ENCODE results near the gene ALG2. TPM values are rescaled to one million over a fixed set of nuclear protein-coding genes. Genes with fewer than 3 reads are reported as not detected.
A peak's percentile ranks its signal among the peaks of the same experiment; 100 is the strongest.

The ALG2 gene
- total and polyA plus RNA-seq, 2 of the 13 experiments (the other 11 are each of a cell fraction or from before 2014, with no cell fraction given) = 46.2 to 49.0 TPM

- TF ChIP-seq ATF4 (CRISPR knock-in tag; IDR thresholded peaks at IDR 0.05) (no peak), SMAD1 (CRISPR knock-in tag; IDR thresholded peaks at IDR 0.05; ENCODE audit: borderline replicate concordance, low read depth) (no peak), DR1 (CRISPR knock-in tag; IDR thresholded peaks at IDR 0.05) (no peak), NR2C2 (CRISPR knock-in tag; IDR thresholded peaks at IDR 0.05; ENCODE audit: borderline replicate concordance) (no peak), ZNF839 (CRISPR knock-in tag; IDR thresholded peaks at IDR 0.05; ENCODE audit: borderline replicate concordance) (no peak), TMF1 (CRISPR knock-in tag; IDR thresholded peaks at IDR 0.05; ENCODE audit: low read depth) (no peak), PTBP1 (IDR thresholded peaks at IDR 0.05; ENCODE audit: low read depth, low read length, poor library complexity, severe bottlenecking) (no peak), ZNF20 (CRISPR knock-in tag; IDR thresholded peaks at IDR 0.05) (no peak), SRF (IDR thresholded peaks at IDR 0.05; ENCODE audit: low read depth, low read length) (no peak), PHF5A (CRISPR knock-in tag; IDR thresholded peaks at IDR 0.05; ENCODE audit: low read depth, unreplicated experiment) (peak; percentile 28), SMARCC2 (IDR thresholded peaks at IDR 0.05) (no peak), NONO (IDR thresholded peaks at IDR 0.05) (no peak), NONO (CRISPR knock-in tag; conservative IDR thresholded peaks at IDR 0.05) (no peak), SALL2 (CRISPR knock-in tag; IDR thresholded peaks at IDR 0.05) (no peak), PAXIP1 (CRISPR knock-in tag; conservative IDR thresholded peaks at IDR 0.05) (no peak), NCOA2 (CRISPR knock-in tag; IDR thresholded peaks at IDR 0.05) (0 out of 2 replicates have a peak, but pooled peaks have one; percentile 14), SNAI1 (CRISPR knock-in tag; IDR thresholded peaks at IDR 0.05; ENCODE audit: borderline replicate concordance) (0 out of 2 replicates have a peak, but pooled peaks have one; percentile 2), KDM4B (CRISPR knock-in tag; IDR thresholded peaks at IDR 0.05) (0 out of 2 replicates have a peak, but pooled peaks have one; percentile 12), IRF2 (CRISPR knock-in tag; IDR thresholded peaks at IDR 0.05) (no peak), ETS1 (CRISPR knock-in tag; IDR thresholded peaks at IDR 0.05) (no peak), POLR2A (IDR thresholded peaks at IDR 0.05; ENCODE audit: insufficient read depth in 1 of 2, low read depth in 2 of 2, low read length in 2 of 2) (peak in 1 of 2 experiments; percentile 31; a peak in 1 of 4 replicates), ZBTB44 (CRISPR knock-in tag; IDR thresholded peaks at IDR 0.05) (no peak), ZNF614 (CRISPR knock-in tag; IDR thresholded peaks at IDR 0.05; ENCODE audit: borderline replicate concordance) (no peak)
Observed at GRCh38 chr9:99222416-99223270, 901 bp upstream of the ALG2 start (continued).

Measured in HepG2 (cell line).